HL-60 (cell line): Measurements from ENCODE around the gene P2RY12.

Source experiments
- GABPA ChIP-seq: IDR thresholded peaks from 2 replicates; pipeline ENCODE4 v1.6.1; 2012; ENCODE audit warnings: low read depth
- POLR2AphosphoS5 ChIP-seq: IDR thresholded peaks from 2 replicates; pipeline ENCODE4 v1.6.1; 2012; ENCODE audit warnings: low read depth
- SPI1 ChIP-seq: IDR thresholded peaks from 2 replicates; pipeline ENCODE4 v1.6.1; 2012; ENCODE audit warnings: low read depth, mild to moderate bottlenecking, borderline replicate concordance
- TF ChIP-seq, protein P1 (sequence below): IDR thresholded peaks from one replicate; pipeline ENCODE4 v1.5.1; 2011; ENCODE audit warnings: low read length, control low read depth, inconsistent platforms; ENCODE audit not compliant: insufficient read depth

DNA sequence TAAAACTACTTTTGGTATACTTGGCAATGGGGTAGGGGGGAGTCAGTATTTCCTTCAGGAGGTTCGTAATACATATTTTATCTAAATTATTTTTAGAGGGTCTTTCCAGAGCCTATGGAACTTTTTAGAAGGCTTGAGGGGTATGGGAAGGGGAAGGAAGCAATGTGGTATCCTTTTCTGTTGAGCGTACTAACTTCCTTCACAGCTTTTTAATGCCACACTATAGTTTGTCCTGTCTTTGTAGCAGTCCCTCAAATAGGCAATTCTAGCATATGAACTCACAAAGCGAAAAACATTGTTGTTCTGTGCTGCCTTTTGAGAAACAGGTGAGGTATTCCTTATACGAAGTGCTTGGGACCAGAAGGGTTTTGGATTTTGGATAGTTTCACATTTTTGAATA is 32.9 kb downstream of the P2RY12 start:
- TF ChIP-seq, protein P1, sequence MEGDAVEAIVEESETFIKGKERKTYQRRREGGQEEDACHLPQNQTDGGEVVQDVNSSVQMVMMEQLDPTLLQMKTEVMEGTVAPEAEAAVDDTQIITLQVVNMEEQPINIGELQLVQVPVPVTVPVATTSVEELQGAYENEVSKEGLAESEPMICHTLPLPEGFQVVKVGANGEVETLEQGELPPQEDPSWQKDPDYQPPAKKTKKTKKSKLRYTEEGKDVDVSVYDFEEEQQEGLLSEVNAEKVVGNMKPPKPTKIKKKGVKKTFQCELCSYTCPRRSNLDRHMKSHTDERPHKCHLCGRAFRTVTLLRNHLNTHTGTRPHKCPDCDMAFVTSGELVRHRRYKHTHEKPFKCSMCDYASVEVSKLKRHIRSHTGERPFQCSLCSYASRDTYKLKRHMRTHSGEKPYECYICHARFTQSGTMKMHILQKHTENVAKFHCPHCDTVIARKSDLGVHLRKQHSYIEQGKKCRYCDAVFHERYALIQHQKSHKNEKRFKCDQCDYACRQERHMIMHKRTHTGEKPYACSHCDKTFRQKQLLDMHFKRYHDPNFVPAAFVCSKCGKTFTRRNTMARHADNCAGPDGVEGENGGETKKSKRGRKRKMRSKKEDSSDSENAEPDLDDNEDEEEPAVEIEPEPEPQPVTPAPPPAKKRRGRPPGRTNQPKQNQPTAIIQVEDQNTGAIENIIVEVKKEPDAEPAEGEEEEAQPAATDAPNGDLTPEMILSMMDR = no peak
- TF ChIP-seq SPI1 (no peak), POLR2AphosphoS5 (no peak), GABPA (no peak; the same call in 1 of the 2 replicates)
